ENCODE data around the gene POTEI. TPM values are rescaled to one million over a fixed set of nuclear protein-coding genes. Genes with fewer than 3 reads are reported as not detected.
"Not testable (repeated sequence)": the region's sequence is repeated elsewhere in the genome, so short reads cannot be mapped to it uniquely, and the experiment has no call there.

The POTEI gene
- total RNA-seq, 1 donor from 2014 or later: 0.15 TPM

- H3K4me1 Mint-ChIP-seq (ENCODE audit: unreplicated experiment); H3K4me3 Mint-ChIP-seq (ENCODE audit: unreplicated experiment); H3K27ac Mint-ChIP-seq (ENCODE audit: unreplicated experiment); H3K36me3 Mint-ChIP-seq (ENCODE audit: low read depth, unreplicated experiment); H3K27me3 Mint-ChIP-seq (ENCODE audit: unreplicated experiment); H3K9me3 Mint-ChIP-seq (ENCODE audit: unreplicated experiment): not testable (repeated sequence)
- peak; percentile 31 for TF ChIP-seq CTCF (IDR thresholded peaks at IDR 0.05; ENCODE audit: unreplicated experiment)
- peak; percentile 8 for DNase-seq (ENCODE audit: low spot score)
Measured at GRCh38 chr2:130454712-130455083, 54.4 kb downstream of the POTEI start.

- not testable (repeated sequence) for H3K36me3 Mint-ChIP-seq (ENCODE audit: low read depth, unreplicated experiment); H3K4me3 Mint-ChIP-seq (ENCODE audit: unreplicated experiment); DNase-seq (ENCODE audit: low spot score); H3K27ac Mint-ChIP-seq (ENCODE audit: unreplicated experiment); H3K27me3 Mint-ChIP-seq (ENCODE audit: unreplicated experiment); H3K9me3 Mint-ChIP-seq (ENCODE audit: unreplicated experiment); H3K4me1 Mint-ChIP-seq (ENCODE audit: unreplicated experiment)
Measured at GRCh38 chr2:130453955-130454711, 55.0 kb downstream of the POTEI start.

DNA sequence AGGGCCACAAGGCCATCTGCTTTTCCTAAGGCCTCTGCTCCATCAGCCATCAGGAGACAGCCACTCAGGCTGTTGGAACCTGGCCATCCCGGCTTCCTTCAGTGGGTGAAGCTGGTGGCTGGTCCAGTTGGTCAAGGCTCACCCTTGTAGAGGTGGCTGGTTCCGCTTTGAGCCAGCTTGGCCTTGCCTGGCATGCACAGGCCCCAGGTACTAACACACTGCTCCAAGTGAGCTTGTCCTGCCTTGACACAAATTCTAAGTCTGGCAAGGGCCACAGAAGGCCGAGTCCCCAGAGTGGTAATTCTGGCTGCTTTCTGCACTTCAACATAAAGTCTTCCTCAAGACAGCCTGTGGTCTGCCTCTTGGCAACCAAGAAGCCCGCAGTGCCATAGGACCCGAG, 56.2 kb downstream of the POTEI start:
- not testable (repeated sequence) for H3K9me3 Mint-ChIP-seq (ENCODE audit: unreplicated experiment); H3K36me3 Mint-ChIP-seq (ENCODE audit: low read depth, unreplicated experiment); DNase-seq (ENCODE audit: low spot score); H3K27me3 Mint-ChIP-seq (ENCODE audit: unreplicated experiment); H3K4me1 Mint-ChIP-seq (ENCODE audit: unreplicated experiment); H3K4me3 Mint-ChIP-seq (ENCODE audit: unreplicated experiment); H3K27ac Mint-ChIP-seq (ENCODE audit: unreplicated experiment)

DNA sequence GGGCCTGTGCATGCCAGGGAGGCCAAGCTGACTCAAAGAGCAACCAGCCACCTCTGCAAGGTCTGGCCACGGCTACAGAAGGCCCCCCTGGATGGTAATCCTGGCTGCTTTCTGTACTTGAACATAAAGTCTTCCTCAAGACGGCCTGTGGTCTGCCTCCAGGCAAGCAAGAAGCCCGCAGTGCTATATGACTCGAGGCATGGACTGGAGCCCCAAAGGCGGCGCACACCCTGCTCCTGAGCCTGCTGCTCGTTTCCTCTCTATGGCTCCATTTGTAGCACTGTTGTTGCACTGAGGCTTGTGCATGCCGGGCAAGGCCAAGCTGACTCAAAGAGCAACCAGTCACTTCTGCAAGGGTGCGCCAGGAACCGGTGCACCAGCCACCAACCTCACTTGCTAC, 57.3 kb downstream of the POTEI start:
- not testable (repeated sequence) for H3K27me3 Mint-ChIP-seq (ENCODE audit: unreplicated experiment); DNase-seq (ENCODE audit: low spot score); H3K36me3 Mint-ChIP-seq (ENCODE audit: low read depth, unreplicated experiment); H3K27ac Mint-ChIP-seq (ENCODE audit: unreplicated experiment); H3K9me3 Mint-ChIP-seq (ENCODE audit: unreplicated experiment); H3K4me1 Mint-ChIP-seq (ENCODE audit: unreplicated experiment); H3K4me3 Mint-ChIP-seq (ENCODE audit: unreplicated experiment)

- not testable (repeated sequence) for H3K4me1 Mint-ChIP-seq (ENCODE audit: unreplicated experiment); DNase-seq (ENCODE audit: low spot score); H3K36me3 Mint-ChIP-seq (ENCODE audit: low read depth, unreplicated experiment); H3K4me3 Mint-ChIP-seq (ENCODE audit: unreplicated experiment); H3K9me3 Mint-ChIP-seq (ENCODE audit: unreplicated experiment); H3K27me3 Mint-ChIP-seq (ENCODE audit: unreplicated experiment); H3K27ac Mint-ChIP-seq (ENCODE audit: unreplicated experiment)
Measured at GRCh38 chr2:130451278-130451677, 57.9 kb downstream of the POTEI start.

GRCh38 chr2:130450366-130450765, 58.8 kb downstream of the POTEI start:
- not testable (repeated sequence) for H3K4me1 Mint-ChIP-seq (ENCODE audit: unreplicated experiment); H3K27ac Mint-ChIP-seq (ENCODE audit: unreplicated experiment); H3K27me3 Mint-ChIP-seq (ENCODE audit: unreplicated experiment); DNase-seq (ENCODE audit: low spot score); H3K4me3 Mint-ChIP-seq (ENCODE audit: unreplicated experiment); H3K36me3 Mint-ChIP-seq (ENCODE audit: low read depth, unreplicated experiment); H3K9me3 Mint-ChIP-seq (ENCODE audit: unreplicated experiment)

DNA sequence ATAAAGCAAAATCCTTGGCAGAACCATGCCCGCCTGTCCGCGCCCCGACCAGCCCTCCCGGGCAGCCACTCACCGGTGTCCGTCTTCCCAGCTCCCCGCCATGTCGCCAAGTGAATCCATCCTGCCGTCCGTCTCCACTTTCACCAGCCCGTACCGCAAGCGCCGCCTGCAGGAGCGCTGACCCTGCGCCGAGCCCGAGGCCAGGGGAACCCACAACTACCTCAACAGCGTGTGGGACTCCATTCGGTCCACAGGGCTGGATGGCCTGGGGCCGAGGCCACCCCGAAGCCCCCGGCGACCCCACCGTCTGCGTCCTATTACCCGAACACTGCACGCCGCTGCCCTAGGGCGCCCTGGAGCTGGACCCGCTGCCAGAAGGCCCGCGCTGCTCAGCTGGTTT, 81.5 kb downstream of the POTEI start:
- not testable (repeated sequence) for H3K36me3 Mint-ChIP-seq (ENCODE audit: low read depth, unreplicated experiment); H3K27me3 Mint-ChIP-seq (ENCODE audit: unreplicated experiment); H3K27ac Mint-ChIP-seq (ENCODE audit: unreplicated experiment); H3K9me3 Mint-ChIP-seq (ENCODE audit: unreplicated experiment); H3K4me1 Mint-ChIP-seq (ENCODE audit: unreplicated experiment)
- H3K4me3 Mint-ChIP-seq (ENCODE audit: unreplicated experiment): peak overlapping the region; percentile 78
- peak; percentile 56 for DNase-seq (ENCODE audit: low spot score)

DNA sequence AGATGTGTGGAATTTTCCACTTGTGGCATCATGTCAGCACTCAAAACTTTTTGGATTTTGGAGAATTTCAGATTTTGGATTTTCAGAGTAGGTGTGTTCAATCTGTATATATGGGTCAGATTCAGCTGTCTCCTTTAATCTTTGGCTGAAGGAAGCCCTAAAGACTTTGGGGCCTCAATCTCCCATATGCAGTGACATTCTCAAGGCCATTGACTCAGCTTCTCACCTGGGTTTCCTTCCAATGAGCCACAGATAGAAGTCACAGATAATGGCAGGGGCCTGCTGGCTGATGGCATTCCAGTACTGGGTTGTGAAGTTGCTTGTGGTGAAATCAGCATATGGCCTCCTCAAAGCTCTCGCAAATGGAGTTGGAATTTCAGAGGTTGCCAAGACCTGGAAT, 90.3 kb downstream of the POTEI start:
- H3K27ac Mint-ChIP-seq (ENCODE audit: unreplicated experiment); DNase-seq (ENCODE audit: low spot score); H3K4me3 Mint-ChIP-seq (ENCODE audit: unreplicated experiment); H3K27me3 Mint-ChIP-seq (ENCODE audit: unreplicated experiment); H3K36me3 Mint-ChIP-seq (ENCODE audit: low read depth, unreplicated experiment); H3K4me1 Mint-ChIP-seq (ENCODE audit: unreplicated experiment); H3K9me3 Mint-ChIP-seq (ENCODE audit: unreplicated experiment): not testable (repeated sequence)
